Kidney (tissue), 14 donors: Measurements from ENCODE around the gene KCNJ5. TPM values are rescaled to one million over a fixed set of nuclear protein-coding genes. Genes with fewer than 3 reads are reported as not detected.

Experiments used
- DNase-seq, 5 donors: peaks; one replicate each; pipeline ENCODE4 v3.0.0-alpha.2; 2013 to 2020
- FAIRE-seq: peaks from 2 replicates; lab custom pipeline; 2012; peaks lifted over from hg19 to GRCh38; lab: Jason Lieb, UNC
- H3K27ac ChIP-seq, 2 donors: one replicate each; pipeline ENCODE4 v1.7.0; 2013; ENCODE audit warnings: low read depth in 2 of 2, low read length in 2 of 2, inconsistent platforms in 1 of 2
- H3K27me3 ChIP-seq: one replicate; pipeline ENCODE4 v1.7.1; 2013; ENCODE audit warnings: low read length, inconsistent platforms; ENCODE audit not compliant: control insufficient read depth, insufficient read depth
- H3K36me3 ChIP-seq, 3 donors: one replicate each; pipeline versions ENCODE4 v1.7.0 to v1.7.1; 2013; ENCODE audit warnings: low read length in 3 of 3, control low read depth in 1 of 3, inconsistent platforms in 1 of 3; ENCODE audit not compliant: insufficient read depth in 3 of 3, control insufficient read depth in 2 of 3
- H3K4me1 ChIP-seq, 3 donors: one replicate each; pipeline versions ENCODE4 v1.7.0 to v1.7.1; 2013; ENCODE audit warnings: low read length in 3 of 3, inconsistent platforms in 1 of 3, low read depth in 1 of 3; ENCODE audit not compliant: control insufficient read depth in 2 of 3, insufficient read depth in 2 of 3
- H3K4me3 ChIP-seq, 3 donors: one replicate each; pipeline versions ENCODE4 v1.7.0 to v1.8.1; 2013; ENCODE audit warnings: low read length in 3 of 3, control low read depth in 1 of 3, inconsistent platforms in 1 of 3
- H3K9ac ChIP-seq, 3 donors: one replicate each; pipeline versions ENCODE4 v1.7.0 to v1.7.1; 2013; ENCODE audit warnings: low read length in 3 of 3, control low read depth in 1 of 3, inconsistent platforms in 1 of 3
- H3K9me3 ChIP-seq, 3 donors: one replicate each; pipeline versions ENCODE4 v1.7.0 to v1.7.1; 2013; ENCODE audit warnings: low read length in 3 of 3, control low read depth in 1 of 3, inconsistent platforms in 1 of 3; ENCODE audit not compliant: control insufficient read depth in 2 of 3, insufficient read depth in 1 of 3
- CTCF ChIP-seq: IDR thresholded peaks from 3 replicates; pipeline ENCODE4 v1.5.1; 2012; ENCODE audit warnings: mild to moderate bottlenecking, moderate library complexity, borderline replicate concordance; ENCODE audit not compliant: insufficient read depth; ENCODE audit errors: extremely low read depth
- intact Hi-C: fragments of 100-400 bp; cut with DNase I; formaldehyde crosslinking; loops from one replicate; pipeline ENCODE4 v1.11.1; 2022
- polyA plus RNA-seq: library from polyadenylated mRNA; stranded (reverse); fragments of 350-450 nt; fragmentation: Illumina TruSeq; extraction: RNeasy Lipid Tissue Mini Kit (QIAGEN cat#74804); gene quantifications from one replicate; pipeline ENCODE4 v1.2.3, GENCODE V29; 2014; ENCODE audit warnings: low read depth, low replicate concordance; ENCODE audit not compliant: insufficient read depth
- total RNA-seq: library from RNA; stranded (reverse); fragmentation: NEBNext Ultra II Directional; extraction: Animal tissue kit (Norgen Biotek cat#: 25700); gene quantifications from one replicate; pipeline ENCODE4 v1.2.1, GENCODE V29; 2021
- donor health status: control.
- donor health status: control.
- donor health status: control.
- donor health status: control.
- donor health status: control.
- donor health status: DM: yes; HTN: yes; CAD: no.
- donor health status: Normal renal cell carcinoma (clear cell type).

The KCNJ5 gene
- total and polyA plus RNA-seq, 2 donors from 2014 or later, result 5.7 to 6.5 TPM

- no peak for TF ChIP-seq CTCF
- Histone ChIP-seq H3K4me3 (no peak overlapping the region), H3K9ac (no peak overlapping the region), H3K4me1 (peaks cover 0 to 11% (median 6%) of the 10 kb centered on the region in 3 donors), H3K9me3 (no peaks in the 10 kb centered on the region), H3K36me3 (no peaks in the 10 kb centered on the region), H3K27ac (peak overlapping the region; percentile 17 to 18), H3K27me3 (no peaks in the 10 kb centered on the region)
- no peak for FAIRE-seq
- intact Hi-C loops, result no loop called here
- no peak for DNase-seq
Measured at GRCh38 chr11:128893578-128894285, 2.6 kb downstream of the KCNJ5 start.

- Histone ChIP-seq H3K4me1 (peaks cover 0 to 11% (median 6%) of the 10 kb centered on the region in 3 donors), H3K27ac (peak overlapping the region in 1 of 2 donors; percentile 18), H3K9me3 (no peaks in the 10 kb centered on the region), H3K27me3 (no peaks in the 10 kb centered on the region), H3K4me3 (no peak overlapping the region), H3K36me3 (no peaks in the 10 kb centered on the region), H3K9ac (no peak overlapping the region)
- FAIRE-seq (no peak), DNase-seq (no peak)
- no peak for TF ChIP-seq CTCF
- intact Hi-C loops, result no loop called here
Measured at GRCh38 chr11:128894286-128894681, 3.1 kb downstream of the KCNJ5 start.

GRCh38 chr11:128894685-128895084, 3.5 kb downstream of the KCNJ5 start:
- H3K36me3 ChIP-seq, result no peaks in the 10 kb centered on the region
- H3K9ac ChIP-seq, result no peak overlapping the region
- no peak overlapping the region for H3K4me3 ChIP-seq
- no peak overlapping the region for H3K27ac ChIP-seq
- no peaks in the 10 kb centered on the region for H3K27me3 ChIP-seq
- no peak for TF ChIP-seq CTCF
- intact Hi-C loops, result no loop called here
- peaks cover 0 to 11% (median 6%) of the 10 kb centered on the region in 3 donors for H3K4me1 ChIP-seq
- DNase-seq (no peak), FAIRE-seq (no peak)
- no peaks in the 10 kb centered on the region for H3K9me3 ChIP-seq

GRCh38 chr11:128895526-128895925, 4.4 kb downstream of the KCNJ5 start:
- no peak for FAIRE-seq
- Histone ChIP-seq H3K4me3 (no peak overlapping the region), H3K9ac (no peak overlapping the region), H3K36me3 (no peaks in the 10 kb centered on the region), H3K27me3 (no peaks in the 10 kb centered on the region), H3K27ac (no peak overlapping the region), H3K9me3 (no peaks in the 10 kb centered on the region), H3K4me1 (peaks cover 0 to 6% (median 0%) of the 10 kb centered on the region in 3 donors)
- intact Hi-C loops, result no loop called here
- TF ChIP-seq CTCF, result no peak
- DNase-seq, result no peak
